HEK293 (cell line): ENCODE data around the gene CBX2.

ENCODE experiments used
- HOXA7 ChIP-seq: sonication (generic); formaldehyde crosslinking; IDR thresholded peaks from 2 replicates; pipeline ENCODE4 v1.8.1; 2022; ENCODE audit warnings: missing genetic modification reagents, borderline replicate concordance
- HOXC10 ChIP-seq: sonication (generic); formaldehyde crosslinking; IDR thresholded peaks from 2 replicates; pipeline ENCODE4 v1.8.1; 2023; ENCODE audit warnings: mild to moderate bottlenecking, missing genetic modification reagents
- KLF1 ChIP-seq: fragments of 450-650 bp; formaldehyde crosslinking; IDR thresholded peaks from 2 replicates; pipeline ENCODE4 v1.5.1; 2016; ENCODE audit warnings: missing biosample characterization, missing genetic modification characterization
- MYNN ChIP-seq: fragments of 450-650 bp; formaldehyde crosslinking; IDR thresholded peaks from 2 replicates; pipeline ENCODE4 v1.5.1; 2016; ENCODE audit warnings: missing biosample characterization, missing genetic modification characterization, borderline replicate concordance
- SALL2 ChIP-seq: fragments of 450-650 bp; formaldehyde crosslinking; IDR thresholded peaks from 2 replicates; pipeline ENCODE4 v1.5.0; 2017; ENCODE audit warnings: missing biosample characterization, mild to moderate bottlenecking, missing genetic modification characterization, borderline replicate concordance
- SP2 ChIP-seq: fragments of 450-650 bp; formaldehyde crosslinking; IDR thresholded peaks from 2 replicates; pipeline ENCODE4 v1.5.1; 2016; ENCODE audit warnings: missing biosample characterization, missing genetic modification characterization
- WT1 ChIP-seq: fragments of 450-650 bp; formaldehyde crosslinking; IDR thresholded peaks from 2 replicates; pipeline ENCODE4 v1.5.1; 2016; ENCODE audit warnings: missing biosample characterization, missing genetic modification characterization
- YY2 ChIP-seq: fragments of 450-650 bp; formaldehyde crosslinking; IDR thresholded peaks from 2 replicates; pipeline ENCODE4 v1.5.1; 2016; ENCODE audit warnings: missing biosample characterization, missing genetic modification characterization
- ZNF146 ChIP-seq: fragments of 450-650 bp; formaldehyde crosslinking; IDR thresholded peaks from 2 replicates; pipeline ENCODE4 v1.5.1; 2016; ENCODE audit warnings: missing biosample characterization, missing genetic modification characterization
- ZNF16 ChIP-seq: fragments of 450-650 bp; formaldehyde crosslinking; IDR thresholded peaks from 2 replicates; pipeline ENCODE4 v1.5.1; 2016; ENCODE audit warnings: low read depth, missing biosample characterization, missing genetic modification characterization
- ZNF221 ChIP-seq: fragments of 450-650 bp; formaldehyde crosslinking; IDR thresholded peaks from 2 replicates; pipeline ENCODE4 v1.5.1; 2017; ENCODE audit warnings: missing biosample characterization, missing genetic modification characterization, borderline replicate concordance
- ZNF266 ChIP-seq: fragments of 450-650 bp; formaldehyde crosslinking; IDR thresholded peaks from 2 replicates; pipeline ENCODE4 v1.5.1; 2016; ENCODE audit warnings: missing biosample characterization, missing genetic modification characterization, low read depth
- ZNF354C ChIP-seq: fragments of 450-650 bp; formaldehyde crosslinking; IDR thresholded peaks from 2 replicates; pipeline ENCODE4 v1.5.1; 2016; ENCODE audit warnings: missing biosample characterization, missing genetic modification characterization, low read depth, borderline replicate concordance
- ZNF514 ChIP-seq: fragments of 450-650 bp; formaldehyde crosslinking; IDR thresholded peaks from 2 replicates; pipeline ENCODE4 v1.5.1; 2016; ENCODE audit warnings: missing biosample characterization, missing genetic modification characterization
- ZNF530 ChIP-seq: fragments of 450-650 bp; formaldehyde crosslinking; IDR thresholded peaks from 2 replicates; pipeline ENCODE4 v1.5.1; 2016; ENCODE audit warnings: low read depth, missing biosample characterization, missing genetic modification characterization
- ZNF571 ChIP-seq: fragments of 450-650 bp; formaldehyde crosslinking; IDR thresholded peaks from 2 replicates; pipeline ENCODE4 v1.5.0; 2017; ENCODE audit warnings: missing biosample characterization, missing genetic modification characterization
- ZNF610 ChIP-seq: fragments of 450-650 bp; formaldehyde crosslinking; IDR thresholded peaks from 2 replicates; pipeline ENCODE4 v1.5.1; 2016; ENCODE audit warnings: missing biosample characterization, missing genetic modification characterization, borderline replicate concordance
- ZNF621 ChIP-seq: fragments of 450-650 bp; formaldehyde crosslinking; IDR thresholded peaks from 2 replicates; pipeline ENCODE4 v1.5.1; 2017; ENCODE audit warnings: missing biosample characterization, missing genetic modification characterization
- ZNF623 ChIP-seq: fragments of 450-650 bp; formaldehyde crosslinking; IDR thresholded peaks from 2 replicates; pipeline ENCODE4 v1.5.1; 2016; ENCODE audit warnings: missing biosample characterization, missing genetic modification characterization
- ZNF629 ChIP-seq: fragments of 450-650 bp; formaldehyde crosslinking; IDR thresholded peaks from 2 replicates; pipeline ENCODE4 v1.5.1; 2017; ENCODE audit warnings: missing biosample characterization, missing genetic modification characterization
- ZNF747 ChIP-seq: fragments of 450-650 bp; formaldehyde crosslinking; IDR thresholded peaks from 2 replicates; pipeline ENCODE4 v1.5.1; 2016; ENCODE audit warnings: missing biosample characterization, missing genetic modification characterization
- ZNF768 ChIP-seq: fragments of 450-650 bp; formaldehyde crosslinking; IDR thresholded peaks from 2 replicates; pipeline ENCODE4 v1.5.1; 2018; ENCODE audit warnings: missing biosample characterization, mild to moderate bottlenecking, missing genetic modification characterization
- TF ChIP-seq, protein P1 (sequence below): fragments of 450-650 bp; formaldehyde crosslinking; IDR thresholded peaks from 2 replicates; pipeline ENCODE4 v1.5.1; 2016; ENCODE audit warnings: missing biosample characterization, missing genetic modification characterization
- TF ChIP-seq, protein P2 (sequence below): fragments of 450-650 bp; formaldehyde crosslinking; IDR thresholded peaks from 2 replicates; pipeline ENCODE4 v1.5.1; 2016; ENCODE audit warnings: missing biosample characterization, missing genetic modification characterization
- TF ChIP-seq, protein P3 (sequence below): fragments of 450-650 bp; formaldehyde crosslinking; IDR thresholded peaks from 2 replicates; pipeline ENCODE4 v1.5.1; 2016; ENCODE audit warnings: missing biosample characterization, missing genetic modification characterization
- TF ChIP-seq, protein P4 (sequence below): fragments of 450-650 bp; formaldehyde crosslinking; IDR thresholded peaks from 2 replicates; pipeline ENCODE4 v1.5.1; 2017; ENCODE audit warnings: missing biosample characterization, missing genetic modification characterization
- TF ChIP-seq, protein P5 (sequence below): fragments of 450-650 bp; formaldehyde crosslinking; IDR thresholded peaks from 2 replicates; pipeline ENCODE4 v1.5.1; 2016; ENCODE audit warnings: missing biosample characterization, missing genetic modification characterization
- TF ChIP-seq, protein P6 (sequence below): fragments of 450-650 bp; formaldehyde crosslinking; IDR thresholded peaks from 2 replicates; pipeline ENCODE4 v1.5.0; 2017; ENCODE audit warnings: missing biosample characterization, missing genetic modification characterization, borderline replicate concordance

CBX2 gene

DNA sequence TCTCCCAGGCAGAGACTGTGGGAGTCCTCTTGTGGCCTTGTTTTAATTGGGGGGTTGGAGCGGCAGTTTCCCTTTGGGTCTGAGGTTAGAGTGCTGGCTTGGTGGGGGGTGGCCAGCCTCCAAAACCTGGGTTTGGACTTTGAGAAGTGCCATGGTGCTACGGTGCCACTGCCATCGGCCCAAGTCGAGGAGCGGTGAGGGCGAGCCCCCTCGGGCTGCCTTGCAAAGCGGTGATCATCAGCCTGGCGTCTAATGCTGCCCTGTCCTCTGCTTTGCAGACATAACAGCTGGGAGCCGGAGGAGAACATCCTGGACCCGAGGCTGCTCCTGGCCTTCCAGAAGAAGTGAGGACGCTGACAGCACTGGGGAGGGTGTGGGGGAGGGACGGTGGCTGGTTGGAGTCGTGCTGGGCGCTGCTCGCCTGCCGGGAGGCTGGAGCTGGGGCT is 1.2 kb downstream of the CBX2 start (continued):
- TF ChIP-seq, protein P1, sequence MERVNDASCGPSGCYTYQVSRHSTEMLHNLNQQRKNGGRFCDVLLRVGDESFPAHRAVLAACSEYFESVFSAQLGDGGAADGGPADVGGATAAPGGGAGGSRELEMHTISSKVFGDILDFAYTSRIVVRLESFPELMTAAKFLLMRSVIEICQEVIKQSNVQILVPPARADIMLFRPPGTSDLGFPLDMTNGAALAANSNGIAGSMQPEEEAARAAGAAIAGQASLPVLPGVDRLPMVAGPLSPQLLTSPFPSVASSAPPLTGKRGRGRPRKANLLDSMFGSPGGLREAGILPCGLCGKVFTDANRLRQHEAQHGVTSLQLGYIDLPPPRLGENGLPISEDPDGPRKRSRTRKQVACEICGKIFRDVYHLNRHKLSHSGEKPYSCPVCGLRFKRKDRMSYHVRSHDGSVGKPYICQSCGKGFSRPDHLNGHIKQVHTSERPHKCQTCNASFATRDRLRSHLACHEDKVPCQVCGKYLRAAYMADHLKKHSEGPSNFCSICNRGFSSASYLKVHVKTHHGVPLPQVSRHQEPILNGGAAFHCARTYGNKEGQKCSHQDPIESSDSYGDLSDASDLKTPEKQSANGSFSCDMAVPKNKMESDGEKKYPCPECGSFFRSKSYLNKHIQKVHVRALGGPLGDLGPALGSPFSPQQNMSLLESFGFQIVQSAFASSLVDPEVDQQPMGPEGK = no peak
- TF ChIP-seq ZNF629 (tag by site-specific recombination) (0 out of 2 replicates have a peak, but pooled peaks have one; percentile 7), HOXA7 (no peak), ZNF221 (tag by site-specific recombination) (no peak), ZNF747 (tag by site-specific recombination) (no peak), YY2 (no peak), ZNF610 (tag by site-specific recombination) (peak; percentile 9; the same call in 1 of the 2 replicates), ZNF354C (no peak), ZNF146 (tag by site-specific recombination) (no peak), HOXC10 (CRISPR knock-in tag) (no peak), ZNF514 (tag by site-specific recombination) (no peak), ZNF621 (tag by site-specific recombination) (no peak), SP2 (tag by site-specific recombination) (0 out of 2 replicates have a peak, but pooled peaks have one; percentile 15), MYNN (tag by site-specific recombination) (no peak), ZNF530 (no peak), WT1 (tag by site-specific recombination) (peak; percentile 41), KLF1 (tag by site-specific recombination) (0 out of 2 replicates have a peak, but pooled peaks have one; percentile 6), ZNF768 (no peak), ZNF571 (tag by site-specific recombination) (no peak), ZNF266 (no peak), ZNF16 (tag by site-specific recombination) (no peak), ZNF623 (tag by site-specific recombination) (no peak), SALL2 (tag by site-specific recombination) (no peak)
- TF ChIP-seq, protein P2, sequence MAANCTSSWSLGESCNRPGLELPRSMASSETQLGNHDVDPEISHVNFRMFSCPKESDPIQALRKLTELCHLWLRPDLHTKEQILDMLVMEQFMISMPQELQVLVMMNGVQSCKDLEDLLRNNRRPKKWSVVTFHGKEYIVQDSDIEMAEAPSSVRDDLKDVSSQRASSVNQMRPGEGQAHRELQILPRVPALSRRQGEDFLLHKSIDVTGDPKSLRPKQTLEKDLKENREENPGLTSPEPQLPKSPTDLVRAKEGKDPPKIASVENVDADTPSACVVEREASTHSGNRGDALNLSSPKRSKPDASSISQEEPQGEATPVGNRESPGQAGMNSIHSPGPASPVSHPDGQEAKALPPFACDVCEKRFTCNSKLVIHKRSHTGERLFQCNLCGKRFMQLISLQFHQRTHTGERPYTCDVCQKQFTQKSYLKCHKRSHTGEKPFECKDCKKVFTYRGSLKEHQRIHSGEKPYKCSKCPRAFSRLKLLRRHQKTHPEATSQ (tag by site-specific recombination) = 0 out of 2 replicates have a peak, but pooled peaks have one; percentile 48
- TF ChIP-seq, protein P3, sequence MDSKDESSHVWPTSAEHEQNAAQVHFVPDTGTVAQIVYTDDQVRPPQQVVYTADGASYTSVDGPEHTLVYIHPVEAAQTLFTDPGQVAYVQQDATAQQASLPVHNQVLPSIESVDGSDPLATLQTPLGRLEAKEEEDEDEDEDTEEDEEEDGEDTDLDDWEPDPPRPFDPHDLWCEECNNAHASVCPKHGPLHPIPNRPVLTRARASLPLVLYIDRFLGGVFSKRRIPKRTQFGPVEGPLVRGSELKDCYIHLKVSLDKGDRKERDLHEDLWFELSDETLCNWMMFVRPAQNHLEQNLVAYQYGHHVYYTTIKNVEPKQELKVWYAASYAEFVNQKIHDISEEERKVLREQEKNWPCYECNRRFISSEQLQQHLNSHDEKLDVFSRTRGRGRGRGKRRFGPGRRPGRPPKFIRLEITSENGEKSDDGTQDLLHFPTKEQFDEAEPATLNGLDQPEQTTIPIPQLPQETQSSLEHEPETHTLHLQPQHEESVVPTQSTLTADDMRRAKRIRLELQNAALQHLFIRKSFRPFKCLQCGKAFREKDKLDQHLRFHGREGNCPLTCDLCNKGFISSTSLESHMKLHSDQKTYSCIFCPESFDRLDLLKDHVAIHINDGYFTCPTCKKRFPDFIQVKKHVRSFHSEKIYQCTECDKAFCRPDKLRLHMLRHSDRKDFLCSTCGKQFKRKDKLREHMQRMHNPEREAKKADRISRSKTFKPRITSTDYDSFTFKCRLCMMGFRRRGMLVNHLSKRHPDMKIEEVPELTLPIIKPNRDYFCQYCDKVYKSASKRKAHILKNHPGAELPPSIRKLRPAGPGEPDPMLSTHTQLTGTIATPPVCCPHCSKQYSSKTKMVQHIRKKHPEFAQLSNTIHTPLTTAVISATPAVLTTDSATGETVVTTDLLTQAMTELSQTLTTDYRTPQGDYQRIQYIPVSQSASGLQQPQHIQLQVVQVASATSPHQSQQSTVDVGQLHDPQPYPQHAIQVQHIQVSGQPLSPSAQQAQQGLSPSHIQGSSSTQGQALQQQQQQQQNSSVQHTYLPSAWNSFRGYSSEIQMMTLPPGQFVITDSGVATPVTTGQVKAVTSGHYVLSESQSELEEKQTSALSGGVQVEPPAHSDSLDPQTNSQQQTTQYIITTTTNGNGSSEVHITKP (tag by site-specific recombination) = no peak
- TF ChIP-seq, protein P4, sequence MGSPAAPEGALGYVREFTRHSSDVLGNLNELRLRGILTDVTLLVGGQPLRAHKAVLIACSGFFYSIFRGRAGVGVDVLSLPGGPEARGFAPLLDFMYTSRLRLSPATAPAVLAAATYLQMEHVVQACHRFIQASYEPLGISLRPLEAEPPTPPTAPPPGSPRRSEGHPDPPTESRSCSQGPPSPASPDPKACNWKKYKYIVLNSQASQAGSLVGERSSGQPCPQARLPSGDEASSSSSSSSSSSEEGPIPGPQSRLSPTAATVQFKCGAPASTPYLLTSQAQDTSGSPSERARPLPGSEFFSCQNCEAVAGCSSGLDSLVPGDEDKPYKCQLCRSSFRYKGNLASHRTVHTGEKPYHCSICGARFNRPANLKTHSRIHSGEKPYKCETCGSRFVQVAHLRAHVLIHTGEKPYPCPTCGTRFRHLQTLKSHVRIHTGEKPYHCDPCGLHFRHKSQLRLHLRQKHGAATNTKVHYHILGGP (tag by site-specific recombination) = no peak
- TF ChIP-seq, protein P5, sequence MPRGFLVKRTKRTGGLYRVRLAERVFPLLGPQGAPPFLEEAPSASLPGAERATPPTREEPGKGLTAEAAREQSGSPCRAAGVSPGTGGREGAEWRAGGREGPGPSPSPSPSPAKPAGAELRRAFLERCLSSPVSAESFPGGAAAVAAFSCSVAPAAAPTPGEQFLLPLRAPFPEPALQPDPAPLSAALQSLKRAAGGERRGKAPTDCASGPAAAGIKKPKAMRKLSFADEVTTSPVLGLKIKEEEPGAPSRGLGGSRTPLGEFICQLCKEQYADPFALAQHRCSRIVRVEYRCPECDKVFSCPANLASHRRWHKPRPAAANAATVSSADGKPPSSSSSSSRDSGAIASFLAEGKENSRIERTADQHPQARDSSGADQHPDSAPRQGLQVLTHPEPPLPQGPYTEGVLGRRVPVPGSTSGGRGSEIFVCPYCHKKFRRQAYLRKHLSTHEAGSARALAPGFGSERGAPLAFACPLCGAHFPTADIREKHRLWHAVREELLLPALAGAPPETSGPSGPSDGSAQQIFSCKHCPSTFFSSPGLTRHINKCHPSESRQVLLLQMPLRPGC = 0 out of 2 replicates have a peak, but pooled peaks have one; percentile 18
- TF ChIP-seq, protein P6, sequence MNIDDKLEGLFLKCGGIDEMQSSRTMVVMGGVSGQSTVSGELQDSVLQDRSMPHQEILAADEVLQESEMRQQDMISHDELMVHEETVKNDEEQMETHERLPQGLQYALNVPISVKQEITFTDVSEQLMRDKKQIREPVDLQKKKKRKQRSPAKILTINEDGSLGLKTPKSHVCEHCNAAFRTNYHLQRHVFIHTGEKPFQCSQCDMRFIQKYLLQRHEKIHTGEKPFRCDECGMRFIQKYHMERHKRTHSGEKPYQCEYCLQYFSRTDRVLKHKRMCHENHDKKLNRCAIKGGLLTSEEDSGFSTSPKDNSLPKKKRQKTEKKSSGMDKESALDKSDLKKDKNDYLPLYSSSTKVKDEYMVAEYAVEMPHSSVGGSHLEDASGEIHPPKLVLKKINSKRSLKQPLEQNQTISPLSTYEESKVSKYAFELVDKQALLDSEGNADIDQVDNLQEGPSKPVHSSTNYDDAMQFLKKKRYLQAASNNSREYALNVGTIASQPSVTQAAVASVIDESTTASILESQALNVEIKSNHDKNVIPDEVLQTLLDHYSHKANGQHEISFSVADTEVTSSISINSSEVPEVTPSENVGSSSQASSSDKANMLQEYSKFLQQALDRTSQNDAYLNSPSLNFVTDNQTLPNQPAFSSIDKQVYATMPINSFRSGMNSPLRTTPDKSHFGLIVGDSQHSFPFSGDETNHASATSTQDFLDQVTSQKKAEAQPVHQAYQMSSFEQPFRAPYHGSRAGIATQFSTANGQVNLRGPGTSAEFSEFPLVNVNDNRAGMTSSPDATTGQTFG (tag by site-specific recombination) = no peak
